NCI-H69 (cell line): ENCODE results near the gene FAM89B.
"Not testable (repeated sequence)": the region's sequence is repeated elsewhere in the genome, so short reads cannot be mapped to it uniquely, and the experiment has no call there.

Source experiments
- DNase-seq: peaks from one replicate; lab custom pipeline; 2025; lab: John Stamatoyannopoulos, UW

Gene FAM89B

DNA sequence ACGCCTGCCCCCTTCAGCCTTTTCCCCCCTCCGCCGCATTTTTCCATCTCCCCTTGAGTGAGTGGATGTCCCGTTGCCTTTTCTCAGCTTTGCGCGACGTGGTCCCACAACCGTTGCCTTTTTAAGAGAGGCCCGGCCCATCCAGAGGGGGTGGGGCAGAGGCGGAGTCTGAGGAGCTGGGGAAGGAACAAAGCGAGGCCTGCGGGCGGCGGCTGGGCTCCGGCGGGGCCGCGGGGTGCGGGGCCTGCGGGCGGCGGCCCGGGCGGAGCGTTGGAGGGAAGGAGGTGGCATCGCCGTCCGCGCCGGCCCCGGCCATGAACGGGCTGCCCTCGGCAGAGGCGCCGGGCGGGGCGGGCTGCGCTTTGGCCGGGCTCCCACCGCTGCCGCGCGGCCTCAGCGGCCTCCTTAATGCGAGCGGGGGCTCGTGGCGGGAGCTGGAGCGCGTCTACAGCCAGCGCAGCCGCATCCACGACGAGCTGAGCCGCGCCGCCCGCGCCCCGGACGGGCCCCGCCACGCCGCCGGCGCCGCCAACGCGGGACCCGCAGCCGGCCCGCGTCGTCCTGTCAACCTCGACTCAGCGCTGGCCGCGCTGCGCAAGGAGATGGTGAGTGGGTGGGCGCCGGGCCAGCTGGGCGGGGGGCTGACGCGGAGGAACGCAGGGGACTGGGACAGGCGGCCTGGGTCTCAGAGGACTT is at the start of gene FAM89B:
TSS of gene FAM89B (plus strand) at position 183 of the 696 bp plus-strand sequence. CDS start at position 315, 132 bp downstream.
- peak; percentile 89 for DNase-seq

GRCh38 chr11:65522718-65523630 is 49.4 kb upstream of the FAM89B start:
- DNase-seq, result not testable (repeated sequence)

DNA sequence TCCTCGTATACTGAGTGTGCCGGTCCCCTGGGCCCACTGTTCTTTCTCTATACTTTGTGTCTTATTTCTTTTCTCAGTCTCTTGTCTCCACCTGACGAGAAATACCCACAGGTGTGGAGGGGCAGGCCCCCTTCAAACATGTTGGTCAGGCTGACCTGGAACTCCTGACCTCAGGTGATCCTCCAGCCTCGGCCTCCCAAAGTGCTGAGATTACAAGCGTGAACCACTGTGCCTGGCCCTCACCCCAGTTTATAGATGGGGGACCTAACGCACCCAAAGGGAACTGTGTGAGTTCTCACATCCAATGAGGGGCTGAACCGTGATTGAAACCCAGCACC is 48.7 kb upstream of the FAM89B start:
- not testable (repeated sequence) for DNase-seq

GRCh38 chr11:65524014-65524740 is 48.2 kb upstream of the FAM89B start:
- DNase-seq, result no peak

DNA sequence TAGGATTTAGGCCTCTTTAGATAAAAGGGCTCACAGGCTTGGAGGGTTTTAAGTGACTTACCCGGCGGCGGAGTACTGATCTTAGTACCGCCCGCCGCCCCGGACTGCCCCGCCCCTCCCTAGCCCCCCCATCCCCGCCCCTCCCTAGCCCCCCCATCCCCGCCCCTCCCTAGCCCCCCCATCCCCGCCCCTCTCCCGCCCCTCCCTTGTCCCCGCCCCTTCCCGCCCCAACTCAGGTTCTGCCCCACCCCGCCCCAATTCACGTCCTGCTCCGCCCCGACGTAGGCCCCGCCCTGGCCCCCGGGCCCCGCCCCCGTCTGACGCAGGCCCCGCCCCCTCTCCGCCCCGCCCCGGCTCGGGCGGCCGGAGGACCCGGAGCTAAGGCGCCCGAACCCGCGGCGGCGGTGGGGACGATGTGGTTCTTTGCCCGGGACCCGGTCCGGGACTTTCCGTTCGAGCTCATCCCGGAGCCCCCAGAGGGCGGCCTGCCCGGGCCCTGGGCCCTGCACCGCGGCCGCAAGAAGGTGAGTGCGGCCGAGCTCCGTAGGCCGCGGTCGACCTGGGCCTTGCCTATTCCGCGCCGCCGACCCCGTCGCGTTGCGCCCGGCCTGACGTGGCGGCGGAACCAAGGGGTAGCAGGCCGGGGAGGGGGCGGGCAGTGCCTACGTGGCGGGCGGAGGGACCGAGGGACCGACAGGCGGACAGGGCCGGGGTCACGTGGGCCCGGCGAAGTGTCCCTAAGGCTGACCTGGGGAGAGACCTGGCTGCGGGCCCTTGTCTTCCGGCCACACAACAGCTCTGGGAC is 47.4 kb upstream of the FAM89B start, which contains the start of gene SCYL1:
TSS of gene SCYL1 (plus strand) at position 343 of the 805 bp plus-strand sequence. CDS start at position 414, 71 bp downstream.
- peak; percentile 90 for DNase-seq

GRCh38 chr11:65525546-65526480 is 46.5 kb upstream of the FAM89B start:
- DNase-seq, result no peak

- no peak for DNase-seq
Measured at GRCh38 chr11:65526744-65527143, 45.6 kb upstream of the FAM89B start.

- no peak for DNase-seq
Measured at GRCh38 chr11:65528819-65529350, 43.5 kb upstream of the FAM89B start.

DNA sequence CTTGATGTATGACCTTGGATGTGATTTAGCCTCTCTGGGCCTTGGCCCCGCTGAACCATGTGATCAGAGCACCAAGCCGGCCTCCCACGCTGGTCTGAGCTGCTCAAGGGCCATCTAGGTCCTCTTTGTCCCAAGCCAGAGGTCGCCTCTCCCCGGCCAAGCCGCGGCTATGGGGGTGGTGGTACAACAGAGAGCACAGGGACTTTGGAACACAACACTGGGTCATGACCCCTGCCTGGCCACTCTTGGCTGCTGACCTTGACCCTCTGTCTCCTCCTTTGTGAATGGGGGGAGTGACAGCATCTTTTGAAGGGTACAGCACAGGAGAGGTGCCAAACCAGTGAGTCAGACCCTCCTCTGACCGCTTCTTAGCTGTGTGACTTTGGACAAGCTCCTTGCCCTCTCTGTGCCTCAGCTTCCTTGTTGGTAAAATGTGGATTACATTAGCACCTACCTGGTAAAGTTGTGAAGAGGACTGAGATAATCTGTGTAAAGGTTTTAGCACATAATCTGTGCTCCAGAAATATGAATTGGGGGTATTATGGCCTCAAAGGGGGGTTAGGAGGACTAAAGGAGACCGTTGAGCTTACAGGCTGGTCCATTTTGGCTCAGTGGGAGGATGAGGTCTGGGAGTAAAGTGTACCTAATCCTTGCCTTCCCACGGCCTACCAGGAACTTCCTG is 42.7 kb upstream of the FAM89B start:
- no peak for DNase-seq

GRCh38 chr11:65530157-65530496 is 42.2 kb upstream of the FAM89B start:
- DNase-seq, result no peak

- DNase-seq, result no peak
Measured at GRCh38 chr11:65532388-65533064, 39.8 kb upstream of the FAM89B start.

DNA sequence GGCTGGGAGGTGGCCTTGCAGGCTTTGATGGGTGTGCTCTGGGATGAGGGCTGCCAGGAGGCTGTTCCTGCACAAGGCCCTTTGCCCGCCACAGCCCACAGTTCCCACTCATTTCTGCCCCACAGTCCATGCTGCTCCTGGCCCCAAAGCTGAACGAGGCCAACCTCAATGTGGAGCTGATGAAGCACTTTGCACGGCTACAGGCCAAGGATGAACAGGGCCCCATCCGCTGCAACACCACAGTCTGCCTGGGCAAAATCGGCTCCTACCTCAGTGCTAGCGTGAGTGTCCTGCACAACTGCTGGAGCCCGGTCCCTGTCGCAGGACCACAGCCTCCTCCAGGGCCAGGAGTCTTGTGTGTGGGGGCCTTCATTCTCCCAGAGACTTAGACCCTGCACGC is 37.2 kb upstream of the FAM89B start:
- DNase-seq, result no peak

DNA sequence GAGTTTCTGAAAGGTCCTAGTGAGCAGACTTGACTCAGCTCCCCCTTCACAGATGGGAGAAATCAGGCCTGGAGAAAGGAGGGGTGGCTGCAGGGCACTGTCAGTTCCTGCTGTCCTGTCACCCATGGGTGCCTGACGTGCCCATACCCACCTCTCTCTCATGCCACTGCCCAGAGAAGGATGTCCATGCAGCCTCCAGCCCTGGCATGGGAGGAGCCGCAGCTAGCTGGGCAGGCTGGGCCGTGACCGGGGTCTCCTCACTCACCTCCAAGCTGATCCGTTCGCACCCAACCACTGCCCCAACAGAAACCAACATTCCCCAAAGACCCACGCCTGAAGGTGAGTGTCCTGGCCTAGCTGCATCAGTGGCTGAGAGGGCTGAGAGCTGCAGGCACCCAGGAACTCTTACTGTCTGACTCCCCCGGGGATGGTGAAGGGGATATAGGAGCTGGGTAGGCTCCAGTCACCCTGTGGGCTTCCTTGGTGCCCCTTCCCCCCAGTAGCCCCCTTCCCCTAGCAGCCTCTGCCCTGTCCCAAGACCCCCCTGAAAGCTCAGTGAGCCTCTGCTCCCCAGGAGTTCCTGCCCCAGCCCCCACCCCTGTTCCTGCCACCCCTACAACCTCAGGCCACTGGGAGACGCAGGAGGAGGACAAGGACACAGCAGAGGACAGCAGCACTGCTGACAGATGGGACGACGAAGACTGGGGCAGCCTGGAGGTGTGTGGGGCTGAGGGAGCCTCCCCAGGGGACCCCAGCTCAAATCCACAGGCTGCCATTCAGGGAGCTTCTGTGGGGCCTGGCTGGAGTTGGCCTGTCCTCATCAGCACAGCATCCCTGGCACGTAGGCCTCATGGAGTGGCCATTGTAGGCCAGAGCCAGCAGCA is 35.7 kb upstream of the FAM89B start:
- no peak for DNase-seq

GRCh38 chr11:65537296-65537597 is 35.1 kb upstream of the FAM89B start:
- DNase-seq, result no peak

DNA sequence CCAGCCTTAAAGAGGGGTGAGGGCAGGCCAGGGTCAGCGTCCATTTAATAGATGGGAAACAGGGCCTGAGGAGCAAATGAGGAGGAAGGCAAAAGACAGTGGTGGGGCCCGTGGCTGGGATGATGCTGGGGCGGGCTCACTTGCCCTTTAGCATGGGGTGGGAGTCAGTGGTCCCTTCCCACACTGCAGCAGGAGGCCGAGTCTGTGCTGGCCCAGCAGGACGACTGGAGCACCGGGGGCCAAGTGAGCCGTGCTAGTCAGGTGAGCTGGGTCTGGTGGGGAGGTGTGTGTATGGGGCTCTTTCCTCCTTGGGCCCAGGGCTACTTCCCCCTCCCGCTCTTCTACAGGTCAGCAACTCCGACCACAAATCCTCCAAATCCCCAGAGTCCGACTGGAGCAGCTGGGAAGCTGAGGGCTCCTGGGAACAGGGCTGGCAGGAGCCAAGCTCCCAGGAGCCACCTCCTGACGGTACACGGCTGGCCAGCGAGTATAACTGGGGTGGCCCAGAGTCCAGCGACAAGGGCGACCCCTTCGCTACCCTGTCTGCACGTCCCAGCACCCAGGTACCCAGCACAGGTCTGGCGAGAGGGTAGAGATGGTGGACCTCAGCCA is 34.6 kb upstream of the FAM89B start:
- DNase-seq, result no peak

GRCh38 chr11:65538232-65538914 is 34.0 kb upstream of the FAM89B start:
- no peak for DNase-seq
